Tibial nerve (tissue), 3 donors: ENCODE measurements around the gene ERC2.

Source experiments
- CTCF ChIP-seq, 5 experiments: fragments of 200-600 bp in 3 of 5; fragments of 450-650 bp in 2 of 5; sonication (generic) in 3 of 5; IDR thresholded peaks; one replicate each; pipeline ENCODE4 v1.5.1; 2016 to 2019; ENCODE audit warnings: antibody characterized with exemption in 5 of 5, mild to moderate bottlenecking in 3 of 5, moderate library complexity in 2 of 5
- POLR2A ChIP-seq, 2 donors: fragments of 450-650 bp; IDR thresholded peaks; one replicate each; pipeline ENCODE4 v1.6.1; 2017; ENCODE audit warnings: antibody characterized with exemption in 2 of 2, mild to moderate bottlenecking in 2 of 2, moderate library complexity in 2 of 2

GRCh38 chr3:55630921-55631299 is 837.4 kb downstream of the ERC2 start:
- TF ChIP-seq CTCF (IDR thresholded peaks at IDR 0.05) (no peak), POLR2A (IDR thresholded peaks at IDR 0.05) (no peak)
